ENCODE data around the gene YIPF5.

- TF ChIP-seq CTCF (conservative IDR thresholded peaks at IDR 0.05; ENCODE audit: low read depth, low read length) (no peak), EZH2 (IDR thresholded peaks at IDR 0.05; ENCODE audit: borderline replicate concordance, low read depth, low read length, poor library complexity, severe bottlenecking) (no peak)
Observed at GRCh38 chr5:144195448-144195847, 25.0 kb upstream of the YIPF5 start.

Data from A673 (cell line).